Fibroblast of skin of abdomen (primary cell): ENCODE data around the gene PLPP3.

Experiments used
- DNase-seq: peaks from one replicate; pipeline ENCODE4 v3.0.0-alpha.2; 2013

The PLPP3 gene

DNA sequence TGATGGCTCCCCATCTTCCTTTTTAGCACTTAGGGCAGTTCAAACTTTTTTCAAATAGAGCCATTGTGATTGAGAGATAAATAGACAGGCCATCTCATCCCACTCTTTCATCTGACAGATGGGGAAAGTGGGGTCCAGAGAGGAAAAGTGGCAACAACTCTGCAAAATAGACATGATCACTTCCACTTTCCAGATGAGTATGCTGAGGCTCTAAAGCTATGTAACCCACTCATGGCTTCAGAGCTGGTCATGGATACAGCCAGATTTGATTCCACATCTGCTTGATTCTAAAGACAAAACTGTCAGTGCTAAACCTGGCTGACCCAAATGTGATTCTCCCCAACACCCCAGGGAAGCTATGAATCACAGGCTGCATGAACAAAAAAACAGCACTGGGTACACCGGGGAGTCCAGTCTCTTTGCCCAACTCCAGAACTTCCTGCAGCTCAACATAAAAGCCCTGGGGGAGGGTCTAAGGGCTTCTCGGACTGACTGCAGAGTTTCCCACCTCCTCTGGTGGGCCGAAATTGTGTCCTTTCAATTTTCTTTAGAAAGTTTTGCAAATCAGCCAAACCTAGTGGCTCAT lies 59.3 kb downstream of the PLPP3 start:
- DNase-seq: no peak

DNA sequence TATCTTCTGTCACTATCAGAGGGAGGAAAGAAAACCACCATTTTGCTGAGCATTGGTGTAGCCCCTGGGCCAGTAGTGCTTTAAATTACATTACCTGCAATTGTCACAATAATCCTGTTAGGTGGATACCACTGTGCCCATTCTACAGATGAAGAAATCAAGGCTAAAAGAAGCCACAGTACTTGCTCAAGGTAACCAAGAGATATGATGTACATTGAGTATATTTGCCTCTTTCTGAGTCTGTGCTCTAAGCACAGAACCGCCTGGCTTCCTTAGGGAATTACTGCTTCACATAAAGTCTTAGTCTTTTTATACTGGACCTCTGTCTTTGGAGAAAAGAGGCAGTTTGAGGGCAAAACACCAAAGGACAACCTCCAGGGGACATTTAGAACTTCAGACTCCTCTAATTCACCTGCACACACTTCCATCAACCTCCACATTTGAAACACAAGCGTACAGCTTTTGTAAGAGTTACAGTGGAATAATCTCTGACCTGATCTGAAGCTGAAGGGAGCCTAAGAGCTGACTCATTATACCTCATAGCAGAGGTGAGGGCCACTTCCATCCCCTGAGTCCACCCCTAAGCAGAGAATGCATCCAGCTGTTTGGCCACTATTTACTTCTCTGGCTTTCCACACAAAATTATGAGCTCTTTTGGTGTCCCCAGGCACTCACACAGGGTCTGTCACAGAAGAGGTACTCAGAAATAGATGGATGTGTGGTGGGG lies 61.8 kb downstream of the PLPP3 start:
- no peak for DNase-seq

DNA sequence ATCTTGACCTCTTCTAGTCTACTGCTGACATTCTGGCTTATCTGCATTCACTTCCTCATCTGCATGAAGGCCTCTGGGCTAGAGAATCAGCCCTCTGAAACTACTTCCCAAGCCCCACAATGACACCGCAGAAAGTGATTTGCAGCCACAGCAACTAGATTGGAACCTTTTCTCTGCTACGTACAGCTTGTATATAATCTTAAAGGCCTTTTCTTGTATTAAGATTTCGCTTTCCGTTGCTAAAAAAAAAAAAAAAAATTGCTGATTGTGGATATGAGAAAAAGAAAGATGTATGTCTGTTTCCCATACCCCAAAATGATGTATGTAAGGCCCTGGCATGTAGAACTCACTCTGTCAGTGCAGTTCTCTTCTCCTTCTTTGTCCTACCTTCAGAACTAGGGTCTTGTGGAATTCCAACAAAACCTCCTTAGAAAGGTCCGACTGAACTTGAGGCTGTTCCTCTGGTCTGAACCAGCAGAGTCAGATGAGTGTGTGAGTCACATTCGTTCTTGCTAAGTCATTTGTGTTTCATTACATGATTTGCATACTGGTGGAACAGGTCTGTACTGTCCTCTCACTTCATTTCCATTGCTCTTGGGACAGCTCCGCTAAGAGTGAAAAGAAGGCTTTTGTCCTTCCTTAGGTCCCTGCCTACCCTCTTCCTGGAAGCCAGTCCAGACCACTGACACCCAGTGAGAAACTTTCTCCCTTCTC lies 62.7 kb downstream of the PLPP3 start:
- peak; percentile 38 for DNase-seq

DNA sequence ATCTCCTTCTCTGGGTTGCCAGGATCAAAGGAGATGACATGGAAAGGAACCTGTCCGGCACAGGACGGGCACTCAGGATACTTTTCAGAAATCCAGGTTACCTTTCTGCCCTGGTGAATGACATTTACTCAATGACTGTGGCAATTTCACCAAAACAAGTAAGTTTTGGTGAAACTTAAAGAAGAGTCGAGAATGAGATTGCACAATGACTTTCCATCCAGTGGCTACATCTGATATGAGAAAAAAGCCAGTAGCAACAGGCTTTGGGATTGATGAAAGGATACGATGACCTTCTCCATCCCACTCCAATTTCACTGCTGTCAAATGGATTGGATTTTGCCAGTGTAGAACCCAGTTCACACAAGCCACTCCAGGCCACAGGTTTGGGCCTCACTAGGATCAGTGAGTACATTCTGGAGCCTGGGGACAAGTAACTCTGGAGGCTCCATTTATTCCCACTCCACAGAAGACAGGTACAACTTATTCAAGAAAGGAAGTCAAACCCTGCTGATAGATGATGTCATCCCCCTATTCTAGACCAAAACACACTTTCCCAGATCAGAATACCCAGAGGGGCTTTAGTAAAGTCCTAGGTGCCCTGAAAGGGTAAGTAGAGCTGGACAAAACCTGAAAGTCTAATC lies 63.3 kb downstream of the PLPP3 start:
- DNase-seq: no peak

DNA sequence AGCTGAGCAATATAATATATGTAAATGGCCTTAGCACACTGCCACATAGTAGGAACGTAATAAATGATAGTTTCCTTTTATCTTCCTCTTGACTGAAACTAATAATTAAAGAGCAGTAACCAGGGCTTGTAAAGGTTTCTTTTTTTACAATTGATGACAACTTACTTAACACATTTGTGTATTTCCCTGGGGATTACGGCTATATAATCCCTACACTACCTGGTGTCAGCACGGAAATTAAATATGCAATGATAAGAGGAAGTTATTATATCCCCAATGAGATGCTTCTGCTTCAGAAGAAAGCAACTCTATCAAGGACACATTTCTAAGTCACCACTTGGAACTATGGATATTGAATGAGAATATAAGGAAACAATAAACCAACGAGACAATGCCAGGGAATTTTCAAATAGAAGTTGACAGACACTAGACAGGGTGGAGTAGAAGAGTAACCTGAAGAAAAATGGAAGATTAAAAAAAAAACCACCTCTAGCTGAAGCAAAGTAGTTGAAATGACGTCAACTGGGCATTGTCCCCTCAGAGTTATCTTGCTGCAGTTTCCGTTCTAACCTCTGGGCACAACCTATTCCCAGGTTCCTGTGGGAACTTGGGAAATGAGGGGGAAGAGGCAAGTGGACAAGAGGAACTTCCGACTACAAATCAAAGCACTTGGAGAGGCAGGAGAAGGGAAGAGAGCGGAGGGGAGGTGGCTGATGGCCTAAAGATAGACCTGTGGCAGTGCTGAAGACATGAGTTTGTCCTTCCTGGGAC lies 66.5 kb downstream of the PLPP3 start:
- DNase-seq: no peak

DNA sequence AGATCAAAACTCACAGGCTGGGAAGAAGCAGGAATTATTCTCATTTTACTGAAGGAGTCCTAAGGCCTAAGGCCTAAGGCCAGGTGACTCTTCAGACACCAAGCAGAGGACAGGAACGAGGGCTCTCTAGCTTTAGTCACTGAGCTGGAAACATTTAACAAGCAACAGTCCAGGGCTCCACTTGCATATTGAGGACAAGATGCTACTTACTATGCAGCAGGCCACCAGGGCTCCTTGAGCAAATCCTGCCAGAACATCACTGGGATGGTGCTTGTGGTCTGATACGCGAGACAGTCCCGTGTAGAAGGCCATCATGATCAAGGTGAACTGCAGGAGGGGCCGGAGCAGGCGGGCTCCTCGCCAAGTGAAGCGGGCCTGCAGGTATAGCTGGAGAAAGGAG lies 67.6 kb downstream of the PLPP3 start:
- no peak for DNase-seq

DNA sequence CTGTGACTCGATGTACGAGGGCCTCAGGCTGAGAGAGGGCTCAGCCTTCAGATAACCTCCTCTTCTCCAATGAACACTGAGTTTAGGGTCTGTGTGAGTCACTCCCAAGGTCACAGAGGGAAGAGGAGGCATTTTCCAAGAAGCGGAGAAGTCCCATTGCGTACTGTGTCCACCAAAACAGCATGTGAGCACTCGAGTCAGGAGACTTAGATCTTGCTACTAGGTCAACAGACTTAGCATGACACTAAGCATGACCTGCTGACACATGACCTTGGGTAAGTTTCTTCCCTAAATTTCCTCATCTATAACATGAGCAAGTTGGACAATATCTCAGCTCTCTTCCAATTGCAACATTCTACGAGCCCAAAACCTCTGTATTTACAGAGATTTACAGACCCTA lies 68.0 kb downstream of the PLPP3 start:
- no peak for DNase-seq

DNA sequence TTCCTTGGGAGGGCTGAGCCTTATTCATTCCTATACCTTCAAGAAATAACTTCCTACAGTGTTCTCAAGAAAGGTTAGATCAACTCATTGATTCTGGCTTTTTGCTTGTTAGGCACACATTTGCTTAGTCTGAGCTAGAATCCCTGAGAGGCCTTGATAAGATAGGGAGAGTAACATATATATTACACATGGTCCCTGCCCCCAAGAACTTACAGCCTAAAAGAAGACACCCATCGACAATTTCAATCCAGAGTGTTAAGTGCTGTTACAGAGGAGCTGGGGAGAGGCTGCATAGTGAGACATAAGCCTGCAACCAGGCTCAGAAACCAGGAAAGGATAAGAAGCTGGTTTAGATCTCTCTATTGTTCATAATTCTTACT lies 68.7 kb downstream of the PLPP3 start:
- no peak for DNase-seq

DNA sequence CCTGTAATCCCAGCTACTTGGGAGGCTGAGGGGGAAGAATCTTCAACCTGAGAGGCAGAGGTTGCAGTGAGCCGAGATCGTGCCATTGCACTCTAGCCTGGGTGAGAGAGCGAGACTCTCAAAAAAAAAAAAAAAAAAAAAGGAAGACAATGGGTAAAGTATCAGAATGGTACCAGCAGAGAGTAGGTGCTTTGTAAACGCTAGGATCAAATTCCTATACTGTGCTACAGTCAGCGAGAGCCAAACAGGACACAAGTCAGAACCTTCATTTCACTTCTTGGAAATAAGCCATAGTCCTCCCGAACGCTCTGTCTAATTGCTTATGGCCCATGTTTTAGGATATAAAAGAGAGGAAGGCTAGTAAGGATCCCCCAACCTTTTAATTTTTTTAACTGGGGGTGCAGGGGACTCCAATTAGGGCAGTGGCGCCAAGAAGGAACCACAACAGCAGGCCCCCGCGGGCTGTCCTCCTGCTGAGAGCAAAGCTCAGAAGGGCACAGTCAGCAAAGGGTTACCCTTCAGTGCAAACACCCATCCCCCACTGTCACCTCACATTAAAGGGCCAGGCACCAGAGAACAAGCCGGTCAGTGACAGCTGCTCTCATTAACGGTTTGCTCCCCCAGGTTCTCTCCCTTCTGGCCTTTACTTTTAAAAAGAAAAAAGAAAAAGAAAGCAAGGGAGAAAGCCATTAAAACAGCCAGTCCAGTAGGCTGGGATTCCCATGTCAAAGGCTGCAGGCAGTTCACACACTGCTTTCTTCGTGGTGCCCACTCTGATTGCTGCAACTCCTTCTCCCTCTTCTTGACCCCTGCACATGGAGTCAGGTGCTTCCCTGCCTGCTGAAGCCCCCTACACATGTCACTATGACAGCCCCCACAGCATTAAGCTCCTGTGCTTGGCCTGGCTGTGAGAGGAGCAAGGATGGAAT lies 69.4 kb downstream of the PLPP3 start:
- no peak for DNase-seq

DNA sequence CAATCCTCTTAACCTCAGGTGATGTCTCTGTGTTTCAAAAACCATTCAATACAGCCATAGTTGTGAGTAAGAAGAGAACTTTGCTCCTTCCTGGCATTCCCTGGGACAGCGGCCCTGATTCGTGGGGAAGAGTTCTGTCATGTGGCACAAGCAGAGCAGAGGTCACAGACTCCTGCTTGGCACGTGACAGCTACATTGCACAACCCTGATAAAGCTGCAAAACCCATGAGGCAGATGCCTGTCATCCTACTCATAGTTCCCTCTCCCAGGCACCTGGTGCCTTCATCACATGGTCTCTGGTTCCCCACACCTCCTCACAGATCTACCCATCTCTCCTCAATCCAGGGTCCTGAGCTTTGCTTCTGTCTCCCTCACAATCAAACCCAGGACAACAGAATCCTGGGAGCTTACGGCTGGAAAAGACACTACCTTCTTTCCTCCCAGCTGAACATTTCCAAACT lies 70.8 kb downstream of the PLPP3 start:
- DNase-seq: no peak

DNA sequence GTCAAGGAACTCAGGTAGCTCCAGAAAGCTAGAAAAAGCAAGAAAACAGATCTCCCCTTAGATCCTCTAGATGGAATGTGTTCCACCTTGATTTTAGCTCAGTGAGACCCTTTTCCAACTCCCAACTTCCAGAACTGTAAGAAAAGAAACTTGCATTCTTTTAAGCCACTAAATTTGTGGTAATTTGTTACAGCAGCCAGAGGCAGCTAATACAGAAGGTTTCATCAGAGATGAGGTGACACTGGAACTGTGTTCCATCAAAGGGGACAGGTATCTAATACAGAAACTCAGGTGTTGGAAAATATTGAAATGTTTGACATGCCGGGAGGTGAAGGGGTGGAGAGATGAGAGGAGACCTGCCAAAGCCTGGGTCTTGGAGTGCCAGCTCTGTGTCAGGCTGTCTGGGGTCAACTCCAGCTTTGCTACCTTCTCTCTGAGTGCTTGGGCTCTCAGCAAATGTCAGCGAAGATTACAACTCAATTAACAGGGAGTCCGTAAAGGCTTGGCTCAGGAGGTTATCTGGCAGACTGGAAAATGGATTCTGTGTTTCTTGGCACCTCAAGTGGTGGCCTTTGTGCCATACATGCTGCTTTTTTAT lies 71.3 kb downstream of the PLPP3 start:
- DNase-seq: no peak

DNA sequence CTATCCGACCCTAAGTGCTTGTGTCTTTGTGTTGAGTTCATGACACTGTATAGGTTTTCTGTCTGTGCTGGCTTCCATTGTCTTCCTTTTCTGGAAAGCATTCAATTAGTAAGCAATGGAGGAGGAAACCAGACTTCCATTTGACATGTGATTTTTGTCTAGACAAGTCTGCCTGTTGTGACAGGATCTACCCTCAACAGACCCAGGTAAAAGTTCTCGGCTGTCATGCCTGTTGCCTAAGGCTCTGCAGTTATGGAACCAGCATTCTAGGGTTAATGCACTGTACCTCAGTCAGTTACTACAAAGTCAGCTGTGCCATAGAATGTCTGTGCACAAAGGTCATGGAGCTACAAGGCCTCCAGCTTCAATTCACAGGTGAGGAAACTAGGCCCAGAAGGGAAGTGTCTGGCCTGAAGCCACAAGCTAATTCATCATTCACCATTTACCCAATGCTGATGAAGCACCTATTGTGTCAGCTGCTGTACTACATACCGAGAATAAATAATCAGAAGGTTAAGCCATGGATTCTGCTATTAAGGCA lies 72.3 kb downstream of the PLPP3 start:
- DNase-seq: no peak

DNA sequence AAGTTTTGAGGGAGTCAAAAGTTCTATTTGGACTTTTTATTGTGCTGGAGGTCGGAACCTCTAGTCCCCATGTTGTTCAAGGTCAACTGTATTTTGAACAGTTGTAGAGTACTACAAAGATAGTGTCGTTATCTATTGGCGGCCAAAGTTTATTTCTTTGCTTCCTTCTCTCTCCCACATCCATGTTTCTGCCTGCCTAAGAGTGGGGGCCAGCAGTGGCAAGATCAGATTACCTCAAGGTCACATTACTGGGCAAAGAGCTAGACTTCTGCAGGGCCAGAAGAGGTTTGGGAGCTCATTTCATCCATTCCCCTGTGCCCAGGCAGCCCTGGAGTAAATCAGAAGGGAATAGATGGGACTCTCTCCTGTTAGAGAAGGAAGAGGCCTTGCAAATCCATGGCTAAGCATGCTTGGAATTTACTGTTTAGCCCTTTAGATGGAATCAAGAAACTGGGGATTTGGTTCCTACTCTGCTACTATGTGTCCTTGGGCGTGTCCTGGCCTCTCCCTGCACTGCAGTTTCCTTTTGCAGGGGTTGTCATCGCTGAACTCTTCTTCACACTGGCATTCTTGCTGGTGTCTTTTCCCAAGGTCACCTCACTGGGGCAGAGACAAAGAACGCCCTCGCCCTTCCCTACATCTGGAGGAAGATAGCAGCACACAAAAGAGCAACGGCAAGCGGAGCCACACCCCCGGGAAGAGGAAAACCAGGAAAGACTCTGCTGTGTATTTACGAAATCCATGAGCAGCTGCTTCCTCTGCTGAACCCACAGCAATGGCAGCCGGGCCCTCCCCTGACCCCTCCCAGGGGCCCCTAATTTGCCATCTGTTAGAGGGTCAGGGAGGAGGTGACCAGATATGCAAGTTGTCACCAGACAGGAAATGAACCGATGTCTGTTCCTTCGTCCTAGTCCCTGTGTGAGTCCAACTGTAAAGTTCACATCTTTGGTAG lies 73.3 kb downstream of the PLPP3 start:
- DNase-seq: no peak

DNA sequence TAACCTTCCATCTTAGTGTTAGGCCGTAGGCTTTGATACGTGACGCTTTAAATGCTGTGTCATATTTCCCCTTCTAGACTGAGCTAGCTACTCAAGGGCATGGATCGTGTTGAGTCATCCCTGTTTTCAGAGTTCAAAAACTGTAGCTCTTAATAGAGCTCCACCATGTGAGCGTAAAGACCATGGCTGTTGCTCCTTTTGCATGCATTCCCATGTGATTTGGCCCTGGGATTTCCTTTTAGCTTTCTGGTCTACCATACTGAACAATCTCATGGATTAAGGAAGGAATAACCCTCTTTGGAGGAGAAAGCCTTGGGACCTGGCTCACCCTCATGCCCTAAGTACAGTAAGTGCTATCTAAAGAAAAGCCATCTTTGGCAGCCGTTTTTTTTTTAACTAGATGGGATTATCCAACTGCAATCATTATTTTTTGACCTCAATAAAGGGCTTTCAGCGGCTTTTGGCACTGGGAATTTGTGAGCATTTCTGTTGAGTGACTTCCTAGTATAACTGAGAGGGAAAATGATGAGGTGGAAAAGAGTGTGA lies 76.6 kb downstream of the PLPP3 start:
- peak; percentile 52 for DNase-seq

DNA sequence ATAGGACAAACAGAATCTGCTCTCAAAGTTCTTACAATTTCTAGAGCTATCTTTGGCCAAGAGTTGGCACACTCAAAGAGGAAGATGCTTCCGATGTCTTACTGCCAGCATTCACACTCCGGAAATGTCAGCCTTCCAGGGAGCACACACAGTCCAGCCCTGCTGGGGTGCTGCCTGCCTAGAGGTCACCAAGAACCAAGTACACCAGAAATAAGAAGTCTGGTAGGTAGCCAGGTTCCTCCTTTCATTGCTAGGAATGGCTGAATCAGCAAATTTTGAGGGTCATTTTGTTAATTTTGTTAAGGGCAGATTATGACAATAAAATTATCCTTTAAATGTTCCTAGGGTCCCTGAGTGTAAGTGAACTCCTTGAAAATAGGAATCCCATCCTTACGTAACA lies 77.5 kb downstream of the PLPP3 start:
- DNase-seq: no peak

DNA sequence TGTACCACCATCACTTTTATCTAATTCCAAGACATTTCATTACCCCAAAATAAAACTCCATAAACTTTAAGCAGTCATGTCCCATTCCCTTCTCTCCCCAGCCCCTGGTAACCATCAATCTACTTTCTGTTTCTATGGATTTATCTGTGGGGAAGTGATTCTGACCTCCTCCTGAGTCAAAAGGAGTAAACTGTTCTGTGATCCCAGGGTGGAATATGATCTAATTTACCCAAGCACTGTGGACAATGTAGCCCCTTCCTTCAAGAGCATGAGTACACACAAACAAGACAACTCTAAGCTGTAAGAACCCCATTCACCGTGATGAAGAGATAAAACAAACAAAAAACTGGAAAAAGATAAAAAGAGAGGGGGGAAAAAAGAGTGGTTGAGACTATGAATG lies 77.9 kb downstream of the PLPP3 start:
- no peak for DNase-seq

DNA sequence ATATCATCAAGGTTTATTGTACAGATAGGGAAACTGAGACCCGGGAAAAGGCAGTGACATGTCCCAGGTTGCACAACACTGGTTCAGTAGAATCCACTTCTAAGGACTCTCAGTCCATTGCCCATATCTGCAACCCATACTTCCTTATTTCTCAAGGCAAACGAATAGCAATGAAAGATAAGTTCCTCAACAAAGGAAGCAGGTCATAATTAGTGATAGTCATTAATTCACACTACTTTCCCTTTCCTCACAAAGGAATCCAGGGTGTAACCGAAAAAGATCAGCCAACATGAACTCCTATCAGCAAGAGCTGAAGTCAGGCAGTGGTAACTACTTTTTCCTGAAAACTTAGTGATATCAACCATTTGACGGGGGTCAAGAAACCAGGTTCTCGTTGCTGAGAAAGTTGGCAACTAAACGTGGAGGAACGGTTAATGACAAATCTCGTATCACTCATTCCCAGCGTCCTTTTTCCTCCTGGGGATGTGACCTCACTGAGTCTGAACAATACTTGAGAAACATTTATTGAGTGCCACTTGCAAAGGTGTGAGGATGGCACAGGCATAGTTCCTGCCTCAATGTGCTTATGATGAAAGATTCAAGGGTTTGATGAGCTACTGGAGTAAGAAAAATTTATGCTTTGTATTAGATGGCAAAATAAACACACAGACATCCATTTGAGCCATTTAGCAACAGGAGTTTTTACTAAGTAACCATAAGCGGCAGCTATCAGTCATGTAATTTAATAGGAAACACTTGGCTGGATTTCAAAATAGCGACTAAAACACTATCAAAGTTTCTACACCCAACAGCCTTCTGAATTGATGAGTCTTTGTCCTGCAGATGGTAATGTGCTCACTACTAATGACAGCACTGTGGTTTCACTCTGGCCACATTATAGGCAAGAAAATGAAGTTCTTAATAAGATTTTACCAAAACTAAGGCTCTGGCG lies 82.3 kb downstream of the PLPP3 start:
- no peak for DNase-seq

DNA sequence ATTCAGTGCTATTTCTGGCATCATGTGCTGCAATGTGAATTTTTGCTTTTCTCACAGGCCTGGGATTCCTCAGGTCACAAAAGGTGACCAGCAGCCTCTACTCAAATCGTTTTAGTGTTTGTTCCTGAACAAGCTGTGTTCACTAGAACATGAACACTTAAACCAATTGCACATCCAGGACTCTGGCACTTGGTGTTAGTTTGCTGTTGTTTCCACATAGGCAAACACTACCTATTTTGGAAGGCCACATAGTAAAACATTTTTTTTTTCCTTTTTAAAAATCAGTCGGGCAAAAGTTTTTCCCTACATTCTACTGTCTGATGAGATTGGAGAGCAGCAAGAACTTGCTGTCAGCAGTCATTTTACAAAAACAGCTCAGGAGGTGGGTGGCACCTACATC lies 83.2 kb downstream of the PLPP3 start:
- no peak for DNase-seq
